A673 (cell line): ENCODE results near the gene COX6A2.

ENCODE experiments used
- CTCF ChIP-seq: fragments of 300-800, 200-600 bp; sonication (generic); conservative IDR thresholded peaks from 2 replicates; pipeline ENCODE4 v1.5.1; 2017; ENCODE audit warnings: low read depth, mild to moderate bottlenecking, antibody characterized with exemption, low read length, moderate library complexity, mixed read lengths
- EZH2 ChIP-seq: fragments of 200-600 bp; sonication (generic); IDR thresholded peaks from 2 replicates; pipeline ENCODE4 v1.6.1; 2017; ENCODE audit warnings: borderline replicate concordance, low read depth, mild to moderate bottlenecking, mixed read lengths, antibody characterized with exemption, low read length; ENCODE audit not compliant: poor library complexity, severe bottlenecking

GRCh38 chr16:31465788-31466370 lies 37.7 kb upstream of the COX6A2 start:
- no peak for TF ChIP-seq CTCF
- no peak for TF ChIP-seq EZH2
